DND-41 (cell line): ENCODE measurements around the gene CDKN1A.

Source experiments
- ATAC-seq: fragments of 200-7000 bp; cut with Tn5 transposase; 3 replicates; pipeline ENCODE4 v1.9.1; 2021; ENCODE audit warnings: low read depth; ENCODE audit not compliant: insufficient read depth
- DNase-seq: peaks from one replicate; pipeline ENCODE4 v3.0.0-alpha.2; 2020
- H2AFZ ChIP-seq: 2 replicates; pipeline ENCODE4 v1.6.0; 2012; ENCODE audit warnings: low read depth, low read length
- H3K27ac ChIP-seq: 2 replicates; pipeline ENCODE4 v1.5.1; 2012; ENCODE audit warnings: low read length, inconsistent platforms
- H3K27me3 ChIP-seq: fragments of 200-600 bp; sonication (generic); 2 replicates; pipeline ENCODE4 v1.6.0; 2012; ENCODE audit warnings: low read length, mild to moderate bottlenecking, inconsistent platforms; ENCODE audit not compliant: insufficient read depth, poor library complexity
- H3K36me3 ChIP-seq: 2 replicates; pipeline ENCODE4 v1.5.1; 2012; ENCODE audit warnings: low read length, inconsistent platforms; ENCODE audit not compliant: insufficient read depth
- H3K4me1 ChIP-seq: 2 replicates; pipeline ENCODE4 v1.5.1; 2012; ENCODE audit warnings: mild to moderate bottlenecking, low read length; ENCODE audit not compliant: insufficient read depth
- H3K4me2 ChIP-seq: 2 replicates; pipeline ENCODE4 v1.6.0; 2012; ENCODE audit warnings: mild to moderate bottlenecking, moderate library complexity, low read length, inconsistent platforms; ENCODE audit not compliant: insufficient read depth
- H3K4me3 ChIP-seq, 2 experiments: fragments of 200-600 bp in 1 of 2; shearing (Covaris generic) in 1 of 2; 2 replicates each; pipeline ENCODE4 v1.5.1; 2012 to 2016; ENCODE audit warnings: inconsistent platforms in 2 of 2, low read length in 2 of 2, mild to moderate bottlenecking in 2 of 2, low read depth in 1 of 2, moderate library complexity in 1 of 2
- H3K79me2 ChIP-seq: 2 replicates; pipeline ENCODE4 v1.6.0; 2012; ENCODE audit warnings: low read length, inconsistent platforms; ENCODE audit not compliant: insufficient read depth
- H3K9ac ChIP-seq: 2 replicates; pipeline ENCODE4 v1.6.0; 2012; ENCODE audit warnings: low read depth, mild to moderate bottlenecking, inconsistent platforms, low read length, moderate library complexity
- H3K9me3 ChIP-seq: 2 replicates; pipeline ENCODE4 v1.5.1; 2012; ENCODE audit warnings: low read length, moderate library complexity, mild to moderate bottlenecking, inconsistent platforms; ENCODE audit not compliant: insufficient read depth, severe bottlenecking
- H4K20me1 ChIP-seq: 2 replicates; pipeline ENCODE4 v1.6.0; 2012; ENCODE audit warnings: low read length; ENCODE audit not compliant: insufficient read depth
- EZH2 ChIP-seq: IDR thresholded peaks from 3 replicates; pipeline ENCODE4 v1.6.1; 2012; ENCODE audit warnings: borderline replicate concordance, low read depth, mild to moderate bottlenecking, moderate library complexity, low read length, inconsistent platforms; ENCODE audit not compliant: severe bottlenecking
- TF ChIP-seq, protein P1 (sequence below): IDR thresholded peaks from 2 replicates; pipeline ENCODE4 v1.5.1; 2012; ENCODE audit warnings: borderline replicate concordance, low read length, moderate library complexity, mild to moderate bottlenecking; ENCODE audit not compliant: poor library complexity, severe bottlenecking; ENCODE audit errors: extremely low read depth

CDKN1A gene

DNA sequence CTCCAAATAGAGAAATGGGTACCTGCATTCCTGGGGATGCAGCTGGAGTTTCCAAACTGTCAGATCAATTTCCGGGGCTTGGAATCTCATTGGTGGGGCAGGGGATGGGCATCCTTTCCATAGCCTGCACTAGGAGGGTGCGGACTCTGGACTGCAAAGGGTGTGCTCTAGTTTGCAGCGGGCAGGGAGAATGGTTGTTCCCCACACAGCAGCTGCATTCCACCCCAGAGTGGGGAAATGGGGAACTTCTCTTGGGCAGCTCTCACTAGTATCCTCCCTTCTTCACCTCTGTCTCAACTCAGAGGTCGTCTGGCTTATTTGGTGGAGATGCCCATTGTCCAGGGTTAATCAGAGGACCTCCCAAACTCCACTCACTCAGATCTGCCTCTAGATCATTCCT, 34.5 kb upstream of the CDKN1A start:
- no peak overlapping the region for H3K27ac ChIP-seq
- DNase-seq (no peak), ATAC-seq (no peak)
- H4K20me1 ChIP-seq: no peaks in the 10 kb centered on the region
- no peak overlapping the region for H3K4me3 ChIP-seq
- H3K9ac ChIP-seq: no peak overlapping the region
- H3K9me3 ChIP-seq: no peaks in the 10 kb centered on the region
- H3K27me3 ChIP-seq: no peaks in the 10 kb centered on the region
- H3K79me2 ChIP-seq: no peaks in the 10 kb centered on the region
- no peak overlapping the region for H2AFZ ChIP-seq
- TF ChIP-seq, protein P1, sequence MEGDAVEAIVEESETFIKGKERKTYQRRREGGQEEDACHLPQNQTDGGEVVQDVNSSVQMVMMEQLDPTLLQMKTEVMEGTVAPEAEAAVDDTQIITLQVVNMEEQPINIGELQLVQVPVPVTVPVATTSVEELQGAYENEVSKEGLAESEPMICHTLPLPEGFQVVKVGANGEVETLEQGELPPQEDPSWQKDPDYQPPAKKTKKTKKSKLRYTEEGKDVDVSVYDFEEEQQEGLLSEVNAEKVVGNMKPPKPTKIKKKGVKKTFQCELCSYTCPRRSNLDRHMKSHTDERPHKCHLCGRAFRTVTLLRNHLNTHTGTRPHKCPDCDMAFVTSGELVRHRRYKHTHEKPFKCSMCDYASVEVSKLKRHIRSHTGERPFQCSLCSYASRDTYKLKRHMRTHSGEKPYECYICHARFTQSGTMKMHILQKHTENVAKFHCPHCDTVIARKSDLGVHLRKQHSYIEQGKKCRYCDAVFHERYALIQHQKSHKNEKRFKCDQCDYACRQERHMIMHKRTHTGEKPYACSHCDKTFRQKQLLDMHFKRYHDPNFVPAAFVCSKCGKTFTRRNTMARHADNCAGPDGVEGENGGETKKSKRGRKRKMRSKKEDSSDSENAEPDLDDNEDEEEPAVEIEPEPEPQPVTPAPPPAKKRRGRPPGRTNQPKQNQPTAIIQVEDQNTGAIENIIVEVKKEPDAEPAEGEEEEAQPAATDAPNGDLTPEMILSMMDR: no peak
- no peak for TF ChIP-seq EZH2
- no peaks in the 10 kb centered on the region for H3K4me1 ChIP-seq
- H3K36me3 ChIP-seq: no peaks in the 10 kb centered on the region
- H3K4me2 ChIP-seq: no peak overlapping the region

DNA sequence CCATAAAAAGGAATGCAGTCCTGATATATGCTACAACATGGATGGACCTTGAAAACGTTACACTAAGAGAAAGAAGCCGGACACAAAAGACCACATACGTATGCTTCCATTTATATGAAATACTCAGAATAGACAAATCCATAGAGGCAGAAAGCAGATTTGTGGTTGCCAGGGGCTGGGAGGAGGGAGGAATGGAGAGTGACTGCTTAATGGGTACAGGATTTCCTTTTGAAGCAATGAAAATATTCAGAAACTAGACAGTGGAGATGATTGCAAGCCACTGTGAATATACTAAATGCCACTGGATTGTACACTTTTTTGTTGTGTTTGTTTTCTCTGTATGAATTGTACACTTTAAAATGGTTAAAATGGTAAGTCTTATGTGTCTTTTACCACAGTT, 29.4 kb upstream of the CDKN1A start:
- no peak for DNase-seq
- Histone ChIP-seq H3K27me3 (peaks cover 4% of the 10 kb centered on the region), H3K4me1 (no peaks in the 10 kb centered on the region), H3K79me2 (no peaks in the 10 kb centered on the region), H3K9ac (no peak overlapping the region), H3K36me3 (no peaks in the 10 kb centered on the region), H2AFZ (no peak overlapping the region), H3K4me2 (no peak overlapping the region), H3K9me3 (no peaks in the 10 kb centered on the region), H3K4me3 (no peak overlapping the region), H3K27ac (no peak overlapping the region), H4K20me1 (no peaks in the 10 kb centered on the region)
- TF ChIP-seq, protein P1: no peak
- no peak for TF ChIP-seq EZH2
- no peak for ATAC-seq

DNA sequence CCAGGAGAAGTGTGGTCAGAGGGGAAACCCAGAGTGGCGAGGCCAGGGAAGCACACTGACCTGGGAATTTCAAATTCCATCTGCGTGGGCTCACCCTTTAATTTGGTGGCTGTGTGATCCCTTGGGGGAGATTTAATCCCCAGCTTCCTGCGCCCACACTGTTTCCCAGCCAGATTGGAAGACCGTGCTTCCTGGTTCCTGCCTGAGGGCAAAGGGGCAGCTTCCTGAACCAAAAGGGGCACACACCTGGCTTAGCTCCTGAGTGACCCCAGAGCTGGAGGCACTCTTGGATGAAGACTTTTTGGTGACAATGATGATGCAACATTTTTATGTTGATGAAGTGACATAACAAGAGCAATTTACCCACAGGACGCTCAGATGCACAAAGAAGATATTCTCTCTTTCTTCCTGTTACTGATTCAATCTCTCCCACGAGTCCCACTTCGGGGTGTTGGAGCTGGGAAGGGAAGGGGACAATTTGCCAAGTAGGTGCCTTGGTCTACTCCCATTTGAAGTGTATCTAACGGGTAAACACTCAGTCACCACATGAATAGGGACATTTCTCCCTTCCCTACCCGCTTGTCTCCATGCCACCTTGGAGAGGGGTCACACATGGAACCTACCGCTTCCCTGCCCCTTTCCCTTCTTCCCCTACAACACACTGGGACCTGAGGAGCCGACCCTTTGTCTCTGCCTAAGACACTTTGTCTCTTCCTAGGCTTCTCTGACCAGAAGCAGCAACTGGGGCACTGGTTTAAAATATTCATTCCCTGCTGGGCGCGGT, 28.6 kb upstream of the CDKN1A start:
- ATAC-seq: no peak
- H3K4me2 ChIP-seq: no peak overlapping the region
- H3K79me2 ChIP-seq: no peaks in the 10 kb centered on the region
- H3K36me3 ChIP-seq: no peaks in the 10 kb centered on the region
- no peaks in the 10 kb centered on the region for H3K9me3 ChIP-seq
- no peaks in the 10 kb centered on the region for H3K4me1 ChIP-seq
- no peak overlapping the region for H3K4me3 ChIP-seq
- no peak for TF ChIP-seq EZH2
- TF ChIP-seq, protein P1: no peak
- H2AFZ ChIP-seq: no peak overlapping the region
- H4K20me1 ChIP-seq: no peaks in the 10 kb centered on the region
- H3K27ac ChIP-seq: no peak overlapping the region
- no peak overlapping the region for H3K9ac ChIP-seq
- no peak for DNase-seq
- H3K27me3 ChIP-seq: peaks cover 4% of the 10 kb centered on the region
